Activated naive CD4-positive, alpha-beta T cell treated with Interleukin-2 at 50 U/mL for 16 hours (primary cell): ENCODE measurements around the gene FREY1.

Experiments used
- DNase-seq: peaks from one replicate; pipeline ENCODE4 v3.0.0-alpha.2; 2020

The FREY1 gene

DNA sequence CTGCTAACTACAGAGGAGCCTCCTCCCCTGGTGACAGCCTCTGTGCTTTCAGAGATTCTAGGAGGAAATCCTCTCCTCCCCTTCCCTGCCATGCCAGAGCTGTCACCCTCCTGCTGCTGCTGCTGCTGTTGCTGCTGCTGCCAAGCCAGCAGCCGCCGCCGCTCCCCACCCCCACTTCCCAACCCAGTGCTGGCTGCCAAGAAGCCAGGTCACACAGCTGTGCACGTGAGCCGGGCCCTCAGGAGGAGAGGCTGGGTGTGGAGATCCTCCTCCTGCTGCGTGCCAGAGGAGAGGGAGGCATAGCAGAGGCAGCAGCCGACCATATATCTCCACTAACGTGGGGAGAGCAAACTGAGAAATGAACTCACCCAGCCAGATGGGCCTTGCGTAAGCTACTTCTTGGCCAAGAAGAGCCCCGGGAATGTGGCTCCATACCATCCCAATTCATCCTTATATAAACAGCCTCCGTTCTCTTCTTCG is 47.4 kb downstream of the FREY1 start:
- no peak for DNase-seq

DNA sequence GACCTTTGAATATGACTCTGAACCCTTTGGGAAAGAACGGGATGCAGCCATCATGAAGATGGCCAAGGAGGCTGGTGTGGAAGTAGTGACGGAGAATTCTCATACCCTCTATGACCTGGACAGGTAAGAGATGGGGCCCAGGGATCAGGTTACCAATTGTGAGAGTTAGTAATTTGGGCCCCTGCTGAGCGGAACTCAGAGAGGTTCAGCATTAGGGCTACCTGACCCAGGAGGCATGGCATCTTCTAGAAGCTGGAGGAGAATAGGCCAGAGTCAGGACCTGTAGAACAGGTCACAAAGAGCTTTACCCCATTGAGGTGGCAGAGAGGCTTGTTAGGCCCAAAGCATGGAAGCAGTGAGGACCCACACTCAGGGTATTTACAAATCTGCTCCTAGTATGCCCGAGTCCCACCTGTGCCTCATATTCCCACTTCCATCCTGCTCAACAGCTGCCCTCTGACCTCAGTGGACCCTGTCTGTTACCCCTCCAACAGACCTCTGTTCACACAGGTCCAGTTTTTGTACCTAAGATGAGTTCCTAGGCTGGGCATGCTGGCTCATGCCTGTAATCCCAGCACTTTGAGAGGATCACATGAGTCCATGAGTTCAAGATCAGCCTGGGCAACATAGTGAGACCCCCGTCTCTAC is 48.2 kb downstream of the FREY1 start:
- DNase-seq: no peak

DNA sequence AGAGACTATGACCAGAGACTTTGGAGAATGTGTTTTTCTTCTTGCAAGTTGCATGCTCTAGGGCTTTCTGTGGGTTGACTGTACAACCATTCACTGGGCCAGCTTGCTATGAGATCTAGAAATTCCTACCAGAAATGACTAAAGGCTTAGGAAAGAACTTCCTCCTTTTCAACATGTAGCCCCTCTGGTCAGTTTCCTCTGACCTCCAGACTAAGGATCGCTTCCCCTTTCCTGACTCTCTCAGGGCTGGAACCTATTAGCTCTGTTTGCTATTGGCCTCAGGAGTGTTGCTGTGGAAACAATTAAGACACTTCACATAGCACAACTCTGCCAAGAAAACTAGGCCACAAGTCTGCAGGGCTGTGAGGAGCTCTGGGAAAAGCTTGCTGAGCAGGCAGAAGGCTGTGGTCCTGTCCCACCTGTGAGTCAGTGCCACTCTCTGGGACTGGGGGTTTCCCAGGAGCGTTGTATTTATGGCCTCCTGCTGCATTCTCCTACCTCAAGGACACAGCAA is 49.1 kb downstream of the FREY1 start:
- DNase-seq: no peak
